GM20431 (cell line): Measurements from ENCODE around the gene NEK1.

ENCODE experiments used
- in situ Hi-C: fragments of 300-500 bp; cut with MseI, MboI; formaldehyde crosslinking; loops from one replicate; pipeline ENCODE4 v1.15.0; 2020; ENCODE audit warnings: low sequenced_read_pairs; ENCODE audit not compliant: unreplicated experiment

Gene NEK1

DNA sequence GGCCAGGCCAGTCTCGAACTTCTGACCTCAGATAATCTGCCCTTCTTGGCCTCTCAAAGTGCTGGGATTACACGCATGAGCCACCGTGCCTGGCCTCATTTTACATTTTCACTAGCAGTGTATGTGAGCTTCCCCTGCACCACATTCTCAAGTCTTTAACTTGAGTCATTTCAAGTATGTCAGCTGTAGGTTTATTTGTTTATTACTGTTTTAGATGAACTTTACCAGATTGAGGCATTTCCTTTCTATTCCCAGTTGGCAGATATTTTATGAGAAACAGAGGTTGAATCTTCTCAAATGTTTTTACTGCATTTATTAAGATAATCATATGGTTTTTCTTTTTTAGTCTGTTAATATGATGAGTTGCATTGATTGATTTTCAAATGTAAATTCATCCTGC is 227.0 kb downstream of the NEK1 start:
- in situ Hi-C loops: no loop called here

GRCh38 chr4:169384779-169385178 is 227.6 kb downstream of the NEK1 start:
- in situ Hi-C loops: no loop called here

DNA sequence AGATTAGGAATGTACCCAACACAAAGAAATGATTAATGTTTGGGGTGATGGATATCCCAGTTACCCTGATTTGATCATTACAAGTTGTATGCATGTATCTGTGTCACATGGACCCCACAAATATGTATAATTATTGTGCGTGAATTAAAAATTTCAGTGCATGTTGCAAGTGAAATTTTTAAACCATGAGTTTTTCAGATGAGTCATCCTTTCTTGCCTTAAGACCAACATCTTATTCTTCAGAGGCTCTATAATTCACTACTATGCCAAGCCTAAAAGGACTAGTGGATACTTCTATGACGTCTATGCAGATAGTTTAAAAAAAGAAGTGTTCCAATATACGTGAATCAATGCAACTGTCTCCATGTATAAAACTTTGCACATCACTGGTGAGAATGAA is 228.7 kb downstream of the NEK1 start:
- in situ Hi-C loops: no loop called here

- in situ Hi-C loops: no loop called here
These were observed 232.7 kb downstream of the NEK1 start for GRCh38 chr4:169379688-169380087.

DNA sequence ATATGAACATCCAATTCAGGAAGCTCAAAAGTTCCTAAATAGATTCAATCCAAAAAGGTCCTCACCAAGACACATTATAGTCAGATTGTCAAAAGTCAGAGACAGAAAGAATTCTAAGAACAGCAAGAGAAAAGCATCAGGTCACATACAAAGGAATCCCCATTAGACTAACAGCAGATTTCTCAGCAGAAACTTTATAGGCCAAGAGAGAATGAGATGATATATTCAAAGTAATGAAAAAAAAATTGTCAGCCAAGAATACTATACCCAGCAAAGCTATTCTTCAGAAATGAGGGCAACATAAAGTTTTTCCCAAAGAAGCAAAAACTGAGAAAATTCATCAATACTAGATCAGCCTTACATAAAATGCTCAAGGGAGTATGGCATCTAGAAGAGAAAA is 235.0 kb downstream of the NEK1 start:
- in situ Hi-C loops: no loop called here

- in situ Hi-C loops: no loop called here
These were observed 236.0 kb downstream of the NEK1 start for GRCh38 chr4:169376421-169376820.

DNA sequence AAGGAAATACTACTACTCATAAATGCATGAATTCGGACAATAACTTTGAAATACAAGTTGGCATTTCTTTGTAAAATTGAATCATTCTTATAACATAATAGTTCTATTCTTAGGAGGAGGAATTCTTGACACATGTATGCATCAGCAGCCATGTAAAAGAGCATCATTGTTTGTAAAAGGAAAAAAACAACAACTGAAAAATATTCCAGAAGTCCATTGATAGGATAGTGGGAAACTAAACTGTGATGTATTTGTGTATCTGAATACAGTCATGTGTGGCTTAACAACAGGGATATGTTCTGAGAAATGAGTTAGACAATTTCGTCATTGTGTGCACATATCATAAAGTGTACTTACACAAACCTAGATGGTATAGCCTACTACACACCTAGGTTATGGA is 239.6 kb downstream of the NEK1 start:
- in situ Hi-C loops: no loop called here

GRCh38 chr4:169369634-169370033 is 242.7 kb downstream of the NEK1 start:
- in situ Hi-C loops: no loop called here

DNA sequence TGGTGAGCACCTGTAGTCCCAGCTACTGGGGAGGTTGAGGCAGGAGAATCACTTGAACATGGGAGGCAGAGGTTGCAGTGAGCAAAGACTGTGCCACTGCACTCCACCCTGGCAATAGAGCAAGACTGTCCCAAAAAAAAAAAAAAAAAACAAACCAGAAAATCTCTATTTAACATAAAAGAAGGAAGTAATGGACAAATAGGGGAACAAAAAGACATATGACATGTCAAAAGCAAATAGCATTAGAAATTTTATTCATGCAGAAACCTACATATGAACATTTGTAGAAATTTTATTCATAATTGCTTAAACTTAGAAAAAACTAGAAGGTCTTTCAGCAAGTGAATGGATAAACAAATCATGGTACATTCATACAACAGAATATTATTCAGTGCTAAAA is 244.6 kb downstream of the NEK1 start:
- in situ Hi-C loops: no loop called here

- in situ Hi-C loops: no loop called here
These were observed 245.6 kb downstream of the NEK1 start for GRCh38 chr4:169366821-169367220.

DNA sequence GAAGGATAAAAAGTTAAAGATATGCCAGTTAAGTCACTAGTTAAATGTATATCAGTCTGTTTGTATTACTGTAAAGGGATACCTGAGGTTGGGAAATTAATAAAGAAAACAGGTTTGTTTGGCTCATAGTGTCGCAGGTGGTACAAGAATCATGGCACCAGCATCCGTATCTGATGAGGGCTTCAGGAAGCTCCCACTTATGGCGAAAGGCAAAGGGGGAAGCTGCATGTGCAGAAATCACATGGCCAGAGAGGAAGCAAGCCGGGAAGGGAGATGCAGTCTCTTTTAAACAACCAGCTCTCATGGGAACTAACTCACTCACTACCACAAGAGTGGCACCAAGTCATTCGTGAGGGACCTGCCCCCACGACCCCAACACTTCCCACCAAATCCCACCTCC is 249.8 kb downstream of the NEK1 start:
- in situ Hi-C loops: no loop called here

DNA sequence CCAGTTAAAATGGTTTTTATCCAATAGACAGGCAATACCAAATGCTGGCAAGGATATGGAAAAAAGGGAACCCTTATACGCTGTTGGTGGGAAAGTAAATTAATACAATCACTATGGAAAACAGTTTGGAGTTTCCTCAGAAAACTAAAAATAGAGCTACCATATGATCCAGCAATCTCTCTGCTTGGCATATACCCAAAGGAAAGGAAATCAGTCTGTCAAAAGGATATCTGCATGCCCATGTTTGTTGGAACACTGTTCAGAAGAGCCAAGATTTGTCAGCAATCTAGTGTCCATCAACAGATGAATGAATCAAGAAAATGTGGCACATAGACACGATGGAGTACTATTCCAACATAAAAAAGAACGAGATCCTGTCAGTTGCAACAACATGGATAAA is 250.6 kb downstream of the NEK1 start:
- in situ Hi-C loops: no loop called here

DNA sequence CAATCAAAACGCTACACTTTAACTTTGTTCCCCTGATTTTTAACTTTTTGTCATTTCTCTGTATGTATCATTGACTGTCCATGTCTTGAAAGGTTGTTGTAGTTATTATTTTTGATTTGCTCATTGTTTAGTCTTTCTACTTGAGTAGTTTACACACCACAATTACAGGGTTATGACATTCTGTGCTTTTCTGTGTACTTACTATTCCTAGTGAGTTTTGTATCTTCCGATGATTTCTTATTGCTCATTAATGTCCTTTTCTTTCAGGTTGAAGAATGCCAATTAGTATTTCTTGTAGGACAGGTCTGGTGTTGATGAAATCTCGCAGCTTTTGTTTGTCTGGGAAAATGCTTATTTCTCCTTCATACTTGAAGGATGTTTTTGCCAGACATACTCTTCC is 252.4 kb downstream of the NEK1 start:
- in situ Hi-C loops: no loop called here

DNA sequence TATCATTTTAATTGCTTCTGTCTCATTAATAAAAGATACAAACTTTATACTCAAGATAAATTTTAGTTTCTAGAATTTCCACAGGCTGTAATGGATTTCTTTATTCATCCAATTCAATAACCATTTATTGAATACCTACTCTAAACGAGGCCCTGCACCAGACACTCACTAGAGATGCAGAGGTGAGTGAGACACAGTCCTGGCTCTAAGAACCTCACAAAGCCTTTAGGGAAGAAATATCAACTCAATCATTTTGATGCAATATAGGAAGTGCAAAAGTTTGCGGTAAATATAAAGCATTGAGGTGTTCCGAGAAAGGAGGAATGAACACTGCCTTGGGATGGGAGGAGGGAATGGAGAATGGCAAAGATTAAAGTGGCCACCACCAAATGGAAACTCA is 260.0 kb downstream of the NEK1 start:
- in situ Hi-C loops: no loop called here

DNA sequence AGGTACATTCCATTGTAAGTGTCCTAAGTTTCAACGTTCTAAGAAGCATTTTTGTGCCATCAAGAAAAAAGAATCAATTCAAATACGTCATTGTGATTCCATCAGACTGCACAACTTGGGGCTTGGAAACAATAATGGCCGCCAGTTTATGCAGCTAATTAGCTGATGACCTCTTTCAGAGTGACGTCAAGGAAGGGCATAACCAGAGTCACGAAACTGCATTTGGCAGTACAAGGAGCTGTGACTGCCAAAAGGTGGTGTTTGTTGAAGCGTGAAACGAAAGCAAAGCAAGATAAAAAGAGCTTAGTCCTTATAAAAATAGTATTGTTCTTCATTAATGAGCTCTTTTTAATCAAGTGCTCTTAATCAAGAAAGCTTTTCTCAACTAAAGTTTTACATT is 260.5 kb downstream of the NEK1 start:
- in situ Hi-C loops: no loop called here

DNA sequence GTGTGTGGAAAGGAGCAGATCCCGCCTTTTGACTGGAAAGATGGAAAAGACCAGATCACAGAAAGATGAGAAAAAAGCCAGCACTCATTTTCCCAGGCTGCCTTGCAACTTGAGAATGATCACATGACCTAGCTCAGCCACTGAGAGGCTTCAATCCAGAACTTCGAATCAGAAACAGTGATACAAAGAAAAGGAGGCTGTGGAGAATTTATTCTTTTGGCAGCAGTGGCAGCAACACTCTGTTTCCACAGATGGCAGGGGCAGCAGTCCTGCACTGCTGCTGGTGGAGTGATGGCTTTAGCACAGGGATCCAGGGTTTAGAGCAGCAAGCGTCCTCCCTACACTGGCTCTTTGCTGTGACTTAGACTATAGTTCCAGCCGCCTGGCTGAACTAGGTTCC is 263.8 kb downstream of the NEK1 start:
- in situ Hi-C loops: no loop called here

DNA sequence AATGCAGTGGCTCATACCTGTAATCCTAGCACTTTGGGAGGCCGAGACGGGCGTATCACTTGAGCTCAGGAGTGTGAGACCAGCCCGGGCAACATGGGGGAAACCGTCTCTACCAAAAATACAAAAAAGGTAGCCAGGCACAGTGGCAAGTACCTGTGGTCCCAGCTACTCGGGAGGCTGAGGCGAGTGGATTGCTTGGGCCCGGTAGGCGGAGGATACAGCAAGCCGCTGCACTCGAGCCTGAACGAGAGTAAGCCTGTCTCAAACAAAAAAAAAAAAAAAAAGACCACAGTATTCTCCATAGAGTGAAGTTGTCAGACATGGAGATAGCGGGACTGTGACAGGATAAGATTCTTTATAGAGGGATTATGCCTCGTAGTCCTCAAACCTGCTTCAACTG is 265.5 kb downstream of the NEK1 start:
- in situ Hi-C loops: no loop called here

DNA sequence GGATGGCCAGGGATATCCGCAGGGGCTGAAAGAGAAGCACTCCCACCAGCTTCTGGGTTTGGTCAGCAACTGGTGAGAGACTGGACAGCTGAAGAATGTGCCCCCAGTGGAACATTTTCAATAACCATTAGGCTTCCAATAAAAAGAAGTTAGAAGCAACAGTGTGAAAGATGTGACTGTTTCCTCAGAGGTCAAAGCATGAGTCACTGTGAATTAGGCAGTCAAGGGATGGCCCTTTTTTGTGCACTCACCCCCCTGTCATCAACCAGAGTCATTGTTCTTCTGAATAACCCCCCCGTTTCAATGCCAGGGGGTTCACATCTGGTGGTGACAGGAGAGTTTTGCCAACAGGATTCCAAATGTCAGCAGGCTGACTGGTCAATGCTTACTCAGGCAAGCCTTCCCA is 267.1 kb downstream of the NEK1 start:
- in situ Hi-C loops: no loop called here
